HG02938 (cell line): ENCODE data around the gene LRFN2.

ENCODE experiments used
- ATAC-seq: cut with Tn5 transposase; IDR thresholded peaks from one replicate; pipeline ENCODE4 v1.9.1; 2021; ENCODE audit warnings: mild to moderate bottlenecking, moderate library complexity; ENCODE audit not compliant: unreplicated experiment

Gene LRFN2

DNA sequence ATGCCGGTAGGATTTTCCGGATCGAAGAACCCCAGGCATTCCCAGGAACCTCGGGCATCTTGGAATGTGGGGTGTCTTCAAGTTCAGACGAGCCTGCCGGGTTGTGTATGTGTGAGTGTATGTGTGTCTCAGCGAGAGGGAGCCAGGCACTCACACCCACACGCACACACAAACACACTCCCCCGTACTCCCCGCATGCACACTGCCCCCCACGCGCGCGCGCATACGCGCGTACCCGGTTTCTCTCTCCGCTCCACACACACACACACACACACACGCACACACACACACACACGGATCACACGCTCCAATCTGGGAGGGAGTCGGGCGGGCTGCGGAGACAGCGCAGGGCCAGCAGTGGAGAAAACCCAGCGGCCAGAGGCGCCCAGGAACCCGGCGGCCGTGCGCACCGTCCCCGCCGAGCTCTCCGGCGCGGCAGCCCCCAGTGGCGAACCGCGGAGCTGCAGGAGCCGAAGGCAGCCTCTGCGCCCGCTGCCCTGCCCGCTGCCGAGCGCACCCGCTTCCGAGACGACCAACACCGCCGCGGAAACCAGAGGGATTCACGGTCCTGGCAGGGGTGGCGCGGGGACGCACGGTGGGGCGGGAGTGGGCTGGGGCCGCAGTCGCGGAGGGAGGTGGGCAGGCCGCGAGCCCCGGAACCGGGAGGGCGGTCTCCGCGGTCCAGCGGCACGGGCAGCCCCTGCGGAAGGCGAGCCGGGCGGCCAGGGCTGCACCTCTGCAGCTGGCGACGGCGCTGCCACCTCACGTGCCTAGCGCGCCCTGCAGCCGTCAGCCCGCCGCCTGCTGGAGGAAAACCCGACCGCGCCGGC lies at the start of gene LRFN2:
Gene LRFN2, minus strand, starts transcription at position 125 of the 830 bp plus-strand sequence.
- ATAC-seq = no peak

DNA sequence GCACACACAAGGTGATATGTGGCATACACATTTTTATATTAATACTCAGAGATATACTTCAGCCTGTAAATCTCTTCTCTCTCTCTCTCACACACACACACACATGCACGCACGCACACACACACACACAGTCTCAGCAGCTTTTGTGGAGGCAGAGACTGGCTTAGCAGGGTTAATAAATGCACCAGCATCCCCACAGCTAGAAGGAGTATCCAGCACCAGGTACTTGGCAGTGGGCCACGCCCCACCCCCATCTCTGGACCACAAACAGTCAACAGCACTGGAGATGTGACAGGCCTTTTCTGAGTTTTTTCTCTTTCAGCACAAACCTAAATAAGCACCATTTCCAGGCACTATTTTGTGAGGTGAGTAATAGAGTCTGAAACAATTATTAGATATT lies 47.3 kb upstream of the LRFN2 start:
- no peak for ATAC-seq

DNA sequence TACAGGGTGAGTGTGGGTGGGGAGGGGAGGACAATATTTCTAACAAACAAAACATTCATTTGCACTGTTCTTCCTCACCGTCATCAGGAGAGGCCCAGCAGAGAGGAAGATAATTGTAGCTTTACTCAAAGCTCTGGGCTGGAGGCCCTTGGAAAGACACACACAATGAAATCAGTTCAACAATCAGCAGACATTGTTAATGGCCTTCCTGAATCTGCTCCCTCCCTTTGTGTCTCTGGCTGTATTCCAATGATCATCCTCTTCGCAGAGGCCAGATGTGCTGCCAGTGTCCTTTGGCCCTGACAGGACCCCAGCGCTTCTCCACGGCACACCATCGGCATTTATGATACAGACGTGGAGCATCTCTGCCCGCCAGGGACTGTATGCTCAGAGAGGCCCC lies 44.6 kb upstream of the LRFN2 start:
- ATAC-seq = no peak

DNA sequence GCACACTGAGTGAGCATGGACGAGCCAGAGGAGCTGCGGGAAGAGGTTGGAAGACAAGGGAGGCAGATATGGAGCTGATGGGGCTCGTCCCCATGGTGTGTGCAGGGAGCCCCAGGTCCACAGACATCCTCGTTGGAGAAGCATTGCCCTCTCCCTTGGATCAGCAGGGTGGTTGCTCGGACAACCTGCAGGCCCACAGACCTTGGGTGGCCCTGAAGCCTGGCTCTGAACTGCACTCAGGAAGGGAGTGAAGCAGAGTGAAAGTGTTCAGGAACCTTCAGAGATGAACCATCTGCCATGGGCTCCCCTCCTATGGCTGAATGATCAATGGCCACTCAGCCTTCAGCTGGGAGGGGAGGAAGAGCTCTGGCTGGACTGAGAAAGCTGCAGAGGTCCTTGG lies 43.3 kb upstream of the LRFN2 start:
- ATAC-seq = no peak

DNA sequence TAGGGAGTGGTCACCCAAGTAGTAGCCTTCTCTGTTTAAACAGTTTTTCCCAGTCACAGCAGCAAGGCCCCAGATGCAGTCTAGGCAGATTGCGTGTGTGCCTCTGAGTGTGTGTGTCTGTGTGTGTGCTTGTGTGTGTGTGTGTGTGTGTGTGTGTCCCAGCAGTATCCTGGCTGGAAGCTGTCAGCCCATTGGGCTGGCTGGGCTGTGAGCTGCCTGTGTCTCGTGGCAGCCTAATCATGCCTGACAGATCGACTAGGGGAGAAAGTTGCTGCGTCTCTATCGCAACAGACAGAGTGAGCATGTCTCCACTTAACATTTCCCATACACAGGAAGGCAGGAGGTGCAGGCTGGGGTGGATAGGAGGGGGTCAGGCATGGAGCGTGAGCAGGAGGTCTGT lies 42.9 kb upstream of the LRFN2 start:
- ATAC-seq = no peak

DNA sequence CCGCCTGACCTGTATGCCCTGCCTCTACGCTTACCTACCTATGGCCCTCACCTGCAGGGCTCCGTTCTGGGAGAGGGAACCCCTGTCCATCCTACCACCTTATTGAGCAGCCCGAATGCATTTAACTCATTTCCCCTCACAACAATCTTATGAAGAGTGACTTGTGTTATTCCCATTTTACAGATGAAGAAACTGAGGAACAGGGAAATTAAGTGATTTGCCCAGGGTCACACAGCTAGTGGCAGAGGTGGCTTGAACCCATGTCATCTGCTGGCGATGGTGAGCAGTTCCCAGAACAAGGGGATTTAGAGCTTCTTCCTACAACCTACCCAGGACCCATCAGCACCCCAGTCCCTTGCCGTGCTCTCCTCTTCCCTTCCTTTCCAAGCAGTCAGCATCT lies 42.3 kb upstream of the LRFN2 start:
- no peak for ATAC-seq

DNA sequence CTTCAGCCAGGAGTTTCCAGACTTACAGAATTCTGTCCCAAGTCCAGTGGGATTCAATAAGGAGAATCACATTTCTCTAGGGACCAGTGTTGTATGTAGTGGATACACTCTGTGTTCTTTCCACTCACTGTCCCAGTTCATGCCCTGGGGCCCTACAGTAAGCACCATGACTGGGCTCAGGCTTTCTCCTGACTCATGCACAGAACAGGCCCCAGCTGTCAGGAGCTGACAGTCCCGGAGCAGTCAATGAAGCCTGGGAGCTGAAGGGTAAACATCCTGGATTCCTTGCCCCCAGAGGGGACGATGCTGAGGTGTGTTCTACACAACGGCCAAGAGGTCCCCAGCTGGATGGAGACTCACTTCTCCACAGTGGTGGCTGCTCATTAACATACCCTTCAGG lies 40.2 kb upstream of the LRFN2 start:
- no peak for ATAC-seq

DNA sequence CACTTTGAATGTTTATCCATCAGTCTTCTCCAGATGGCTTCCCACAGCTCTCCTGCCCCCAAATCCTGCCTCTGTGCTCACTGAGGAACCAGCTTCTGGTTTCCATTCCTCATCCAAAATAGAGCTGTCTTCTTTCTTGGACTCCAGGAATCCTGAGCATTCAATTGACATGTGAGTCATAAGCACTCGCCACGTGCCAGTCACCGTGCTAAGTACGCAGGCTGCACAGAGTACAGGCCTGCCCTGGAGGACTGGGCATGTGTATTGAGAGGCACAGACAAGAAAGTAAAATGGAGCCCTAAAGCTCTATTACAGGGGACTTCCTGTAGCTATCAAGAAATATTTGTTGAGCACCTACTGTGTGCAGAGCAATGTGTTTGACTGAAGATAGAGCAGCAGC lies 39.7 kb upstream of the LRFN2 start:
- no peak for ATAC-seq

DNA sequence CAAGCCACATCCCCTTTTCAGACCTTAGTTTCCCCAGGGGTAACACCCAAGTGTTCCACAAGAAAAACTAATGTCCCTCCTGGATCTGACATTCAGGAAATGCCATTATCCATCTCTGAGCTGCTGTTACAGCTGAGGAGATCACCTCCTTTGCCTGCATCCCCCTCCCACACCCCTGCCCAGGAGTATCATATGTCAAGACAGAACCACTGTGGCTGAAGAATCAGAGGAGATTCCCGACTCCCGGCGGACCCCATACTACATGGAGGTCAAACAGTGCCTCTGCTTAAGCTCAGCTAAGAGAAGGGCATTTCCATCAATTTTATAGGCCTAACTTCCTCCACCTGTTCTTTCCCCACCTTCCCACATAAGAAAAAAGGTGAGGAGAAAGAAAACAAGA lies 36.8 kb upstream of the LRFN2 start:
- no peak for ATAC-seq

DNA sequence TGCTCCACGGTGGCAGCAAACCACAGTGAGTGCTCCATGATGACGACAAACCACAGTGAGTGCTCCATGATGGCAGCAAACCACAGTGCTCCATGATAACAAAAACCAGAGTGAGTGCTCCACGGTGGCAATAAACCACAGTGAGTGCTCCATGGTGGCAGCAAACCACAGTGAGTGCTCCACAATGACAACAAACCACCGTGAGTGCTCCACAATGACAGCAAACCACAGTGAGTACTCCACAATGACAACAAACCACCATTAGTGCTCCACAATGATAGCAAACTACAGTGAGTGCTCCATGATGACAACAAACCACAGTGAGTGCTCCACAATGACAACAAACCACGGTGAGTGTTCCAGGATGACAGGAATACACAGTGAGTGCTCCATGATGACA lies 36.0 kb upstream of the LRFN2 start:
- ATAC-seq = no peak

DNA sequence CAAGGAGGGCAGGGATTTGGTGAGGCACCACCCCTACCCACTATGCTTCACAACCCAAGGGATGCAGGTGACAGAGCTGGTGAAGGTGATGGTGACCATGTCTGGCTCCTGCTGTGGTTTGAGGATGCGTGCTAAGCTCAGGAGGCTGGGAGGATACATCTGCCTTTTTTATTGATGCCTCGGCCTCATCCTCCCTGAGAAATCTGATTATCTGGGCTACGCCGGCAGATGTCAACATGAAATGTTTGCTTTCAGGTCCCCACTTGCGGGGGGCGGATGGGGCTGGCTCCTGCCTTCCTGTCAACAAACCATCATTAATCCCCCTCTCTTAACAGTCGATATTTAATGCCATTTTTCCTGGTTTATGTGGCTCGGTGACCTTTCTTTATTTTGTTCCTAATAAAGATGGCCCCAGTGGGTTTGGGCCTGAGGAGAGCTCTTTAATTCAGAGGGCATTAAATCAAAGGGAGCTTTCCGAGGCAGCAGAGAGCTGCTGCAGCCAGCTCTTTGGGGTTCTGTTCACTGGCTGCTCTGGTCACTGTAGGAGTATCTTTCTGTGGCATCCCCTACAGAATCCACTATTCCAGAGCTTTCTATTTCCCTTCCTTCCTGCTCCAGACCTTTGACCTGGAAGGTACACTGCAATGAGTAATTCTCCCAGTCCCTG lies 33.5 kb upstream of the LRFN2 start:
- ATAC-seq = no peak

DNA sequence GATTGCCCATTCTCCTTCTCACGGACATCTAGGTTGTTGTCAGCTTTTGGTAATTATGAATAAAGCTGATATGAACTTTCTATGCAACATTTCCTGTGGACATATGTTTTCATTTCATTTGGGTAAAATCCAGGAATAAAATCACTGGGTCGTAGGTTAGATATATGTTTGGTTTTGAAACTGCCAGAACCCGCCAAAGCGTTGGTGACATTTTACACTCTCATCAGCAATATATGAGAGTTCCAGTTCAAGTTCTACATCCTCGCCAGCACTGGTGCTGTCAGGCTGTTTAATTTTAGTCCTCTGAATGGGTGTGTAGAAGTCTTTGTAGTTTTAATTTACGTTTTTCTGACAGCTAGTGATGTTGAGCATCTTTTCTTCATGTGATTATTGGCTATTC lies 27.5 kb upstream of the LRFN2 start:
- no peak for ATAC-seq

DNA sequence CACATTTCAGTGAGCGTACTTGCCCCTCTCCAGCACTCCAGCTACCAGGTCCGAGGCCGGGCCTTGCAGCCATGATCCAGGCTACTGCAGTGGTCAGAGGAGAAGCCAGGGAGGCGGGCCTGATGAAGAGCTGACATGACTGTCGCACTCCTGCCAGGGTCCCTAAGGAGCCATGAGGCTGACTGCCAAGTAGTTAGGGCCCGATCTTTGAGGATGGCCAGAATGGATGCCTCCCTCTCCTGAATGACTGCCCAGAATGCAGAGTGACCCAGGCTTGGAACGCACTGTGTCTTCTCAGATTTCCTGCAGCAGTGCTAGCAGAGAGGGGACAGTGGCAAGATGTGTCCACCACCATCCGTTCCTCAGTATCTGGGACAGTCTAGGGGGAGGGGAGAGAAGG lies 24.7 kb upstream of the LRFN2 start:
- no peak for ATAC-seq

DNA sequence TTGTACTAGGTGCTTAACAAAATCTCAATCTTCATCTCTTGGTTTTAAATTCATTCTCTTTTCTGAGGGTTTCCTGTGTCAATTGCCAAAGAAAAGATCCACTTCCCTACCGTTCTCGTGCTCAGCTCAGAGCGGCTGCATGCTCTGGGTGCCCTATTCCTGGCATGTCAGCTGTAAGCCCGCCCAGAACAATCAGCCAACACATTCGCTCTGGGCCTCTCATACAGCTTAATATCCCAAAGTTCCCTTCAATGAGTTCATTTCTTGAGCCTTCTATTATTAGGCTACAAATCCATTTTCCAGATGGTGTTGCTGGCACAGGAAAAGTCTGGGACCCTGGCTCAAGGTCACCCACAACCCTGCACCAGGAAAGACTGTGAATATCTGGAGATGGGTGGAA lies 24.3 kb upstream of the LRFN2 start:
- no peak for ATAC-seq

DNA sequence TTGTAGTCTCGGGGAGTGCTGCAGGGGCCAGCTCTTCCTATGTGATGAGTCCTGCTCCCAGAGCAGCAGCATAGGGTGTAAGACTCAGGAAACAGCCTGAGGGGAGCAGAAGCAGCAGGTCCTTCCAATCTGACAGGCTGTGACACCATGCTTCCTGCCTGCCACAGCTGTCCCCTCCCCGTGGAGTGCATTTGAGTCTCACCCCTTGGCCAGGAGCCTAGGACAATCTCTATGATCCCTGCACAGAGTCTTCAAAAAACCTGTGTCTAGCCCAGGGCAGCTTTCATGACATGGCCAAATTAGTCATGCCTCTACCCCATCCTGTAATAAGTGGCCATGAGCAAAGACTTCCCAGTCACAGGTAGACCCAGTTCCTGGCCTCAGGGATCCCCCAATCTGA lies 23.1 kb upstream of the LRFN2 start:
- ATAC-seq = no peak

DNA sequence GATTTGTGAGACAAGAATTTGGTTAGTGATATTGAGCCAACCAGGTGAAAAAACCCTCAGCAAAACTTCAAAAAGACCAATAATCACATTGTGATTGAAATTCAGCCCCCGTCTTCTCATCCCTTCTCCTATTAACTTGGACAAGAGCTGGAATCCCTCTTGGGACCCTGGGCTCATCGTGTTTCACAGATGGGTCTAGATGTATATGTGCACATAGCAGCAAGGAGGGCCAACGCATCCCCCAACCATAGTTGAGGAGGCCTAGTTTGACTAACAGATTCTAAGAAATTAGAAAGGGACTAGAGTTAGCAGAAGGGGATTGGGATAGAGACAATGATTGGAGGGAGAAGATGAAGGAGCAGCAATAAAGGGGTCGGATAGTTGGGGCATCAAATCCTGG lies 19.8 kb upstream of the LRFN2 start:
- ATAC-seq = no peak

DNA sequence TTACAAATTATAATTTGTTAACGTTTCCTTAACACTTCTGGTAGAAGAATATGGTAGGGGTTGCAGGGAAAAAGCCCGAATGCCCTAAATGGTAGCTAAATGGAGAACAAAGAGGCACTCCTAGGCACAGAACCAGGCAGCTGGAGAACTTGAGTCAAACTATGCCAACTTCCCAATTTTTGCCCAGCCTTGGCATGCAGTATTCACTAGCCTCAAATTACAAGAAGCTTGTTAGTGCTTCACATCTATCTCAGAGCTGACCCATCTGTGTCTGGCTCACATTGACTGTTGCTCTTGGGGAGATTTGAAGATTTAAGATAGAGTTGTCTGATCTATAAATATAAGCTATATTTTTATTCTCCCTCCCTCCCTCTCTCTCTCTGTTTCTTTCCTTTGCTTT lies 19.4 kb upstream of the LRFN2 start:
- ATAC-seq = no peak

DNA sequence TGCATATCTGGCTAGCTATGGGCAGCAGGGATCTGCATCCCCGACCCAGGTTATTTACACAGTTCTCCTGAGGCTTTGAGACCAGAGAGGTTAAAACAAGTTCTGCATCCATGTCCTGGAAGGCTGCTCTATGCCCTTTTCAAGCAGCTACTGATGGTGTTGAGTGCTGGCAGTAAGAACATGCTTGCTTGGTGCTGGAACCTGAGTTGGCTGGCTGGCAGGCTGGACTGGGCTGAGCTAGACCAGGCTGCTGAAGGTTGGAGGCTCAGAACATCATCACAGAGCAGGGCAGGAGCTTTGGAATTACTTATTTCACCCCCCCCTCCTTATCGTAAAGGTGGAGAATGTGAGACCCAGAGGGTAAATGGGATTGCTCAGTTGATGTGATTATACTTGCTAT lies 16.9 kb upstream of the LRFN2 start:
- no peak for ATAC-seq

DNA sequence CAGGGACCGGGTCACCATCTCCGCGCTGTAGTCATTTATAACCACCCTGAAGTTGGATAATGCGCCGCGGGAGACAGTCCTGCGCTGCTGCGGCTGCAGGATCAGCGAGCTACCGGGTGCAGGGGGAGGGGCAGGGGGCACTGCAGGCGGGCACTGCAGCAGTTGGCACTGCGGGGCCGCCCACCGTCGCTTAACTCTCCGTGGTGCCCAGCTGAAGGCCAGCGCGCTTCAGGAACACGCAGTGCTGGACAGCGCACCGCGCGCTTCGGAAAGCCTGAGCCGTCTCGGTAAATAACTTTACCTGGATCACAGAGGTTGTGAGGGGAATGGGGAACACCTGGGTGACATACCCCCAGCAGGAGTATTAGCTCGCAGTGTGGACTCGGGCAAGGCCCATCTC lies 12.4 kb upstream of the LRFN2 start:
- ATAC-seq = no peak

DNA sequence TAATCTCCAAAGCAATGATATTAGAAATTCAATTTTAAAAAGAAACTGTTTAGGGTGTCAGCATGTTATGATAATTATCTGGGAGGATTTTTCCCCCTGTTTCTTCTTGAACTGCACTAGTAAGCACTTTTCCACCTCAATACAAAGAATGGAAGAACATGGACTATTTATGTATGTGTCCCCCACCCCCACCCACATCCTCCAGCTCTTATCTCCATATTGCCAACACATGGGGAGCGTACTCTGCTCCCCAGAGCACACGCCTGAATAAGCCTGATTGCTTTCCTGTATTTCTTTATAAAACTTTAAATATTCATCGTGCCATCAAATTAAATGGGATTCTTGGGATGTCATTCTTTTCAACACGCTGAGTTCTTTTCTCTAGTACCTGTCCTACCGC lies 11.4 kb upstream of the LRFN2 start:
- no peak for ATAC-seq

DNA sequence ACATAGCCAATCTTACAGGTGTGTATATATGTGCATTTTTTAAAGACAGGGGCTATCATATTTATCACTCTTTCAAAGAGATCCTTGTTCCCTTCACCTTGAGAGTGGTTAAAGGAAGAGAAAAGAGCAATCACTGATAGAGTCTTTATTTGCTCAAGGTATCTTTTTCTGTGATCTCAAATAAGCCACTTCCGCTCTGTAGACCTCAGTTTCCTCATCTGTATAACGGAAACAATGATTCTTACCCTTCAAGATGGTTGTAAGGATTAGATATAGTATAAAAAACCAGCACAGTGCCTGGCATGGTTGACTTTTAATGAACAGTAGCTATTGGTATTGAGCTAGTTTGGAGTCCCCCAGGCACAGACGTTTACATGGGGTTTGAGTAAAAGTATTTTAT lies 10.1 kb upstream of the LRFN2 start:
- no peak for ATAC-seq

DNA sequence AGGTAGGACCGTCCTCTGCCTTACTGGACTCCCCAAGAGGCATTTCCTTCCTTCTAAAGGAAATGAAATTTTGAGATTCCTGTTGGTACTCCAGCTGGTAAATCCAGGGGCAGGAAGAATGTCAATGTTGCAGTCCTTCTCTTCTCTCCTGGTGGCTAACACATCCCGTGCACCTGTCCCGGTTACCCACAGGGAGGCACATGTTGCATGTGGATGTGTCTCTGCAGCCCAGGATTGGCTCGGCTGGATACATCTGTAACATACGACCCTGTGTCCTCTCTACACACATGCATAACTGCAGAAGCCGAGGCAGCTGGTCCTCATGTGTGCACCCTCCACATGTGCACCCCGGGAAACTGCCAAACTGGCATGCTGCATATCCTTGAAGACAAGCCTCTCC lies 1.3 kb upstream of the LRFN2 start:
- no peak for ATAC-seq

DNA sequence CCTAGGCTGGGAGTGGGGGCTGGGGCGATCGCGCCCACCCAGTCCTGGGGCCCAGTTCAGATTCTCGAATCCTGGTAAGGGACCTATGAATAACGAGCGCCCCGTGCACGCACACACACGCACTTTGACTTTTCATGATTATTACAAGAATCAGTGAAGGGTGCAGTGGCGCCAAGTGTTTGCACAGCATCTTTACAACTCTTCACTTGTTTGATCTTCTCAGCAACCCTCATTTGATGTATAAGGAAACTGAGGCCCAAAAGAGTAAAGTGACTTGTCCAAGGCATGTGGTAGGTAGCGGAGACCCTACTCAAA lies 863 bp upstream of the LRFN2 start:
- no peak for ATAC-seq
